HEK293 (cell line): ENCODE measurements around the gene CCDC8.

Source experiments
- TCF7L2 ChIP-seq: IDR thresholded peaks from 2 replicates; pipeline ENCODE4 v1.6.1; 2011; ENCODE audit warnings: low read depth, mild to moderate bottlenecking, inconsistent platforms, low read length, moderate library complexity, borderline replicate concordance
- ZEB2 ChIP-seq: fragments of 450-650 bp; formaldehyde crosslinking; IDR thresholded peaks from 2 replicates; pipeline ENCODE4 v1.5.1; 2016; ENCODE audit warnings: missing biosample characterization, missing genetic modification characterization
- ZIC2 ChIP-seq: fragments of 450-650 bp; formaldehyde crosslinking; IDR thresholded peaks from 2 replicates; pipeline ENCODE4 v1.5.1; 2016; ENCODE audit warnings: missing biosample characterization, missing genetic modification characterization
- ZNF121 ChIP-seq: fragments of 450-650 bp; formaldehyde crosslinking; IDR thresholded peaks from 2 replicates; pipeline ENCODE4 v1.5.1; 2016; ENCODE audit warnings: missing biosample characterization, missing genetic modification characterization
- ZNF311 ChIP-seq: fragments of 450-650 bp; formaldehyde crosslinking; IDR thresholded peaks from 2 replicates; pipeline ENCODE4 v1.5.1; 2017; ENCODE audit warnings: missing biosample characterization, missing genetic modification characterization, borderline replicate concordance
- ZNF529 ChIP-seq: fragments of 450-650 bp; formaldehyde crosslinking; IDR thresholded peaks from 2 replicates; pipeline ENCODE4 v1.5.1; 2017; ENCODE audit warnings: missing genetic modification characterization, missing biosample characterization; ENCODE audit not compliant: insufficient replicate concordance
- ZNF664 ChIP-seq: fragments of 450-650 bp; formaldehyde crosslinking; IDR thresholded peaks from 2 replicates; pipeline ENCODE4 v1.5.1; 2016; ENCODE audit warnings: missing biosample characterization, missing genetic modification characterization
- ZNF830 ChIP-seq: fragments of 450-650 bp; IDR thresholded peaks from 2 replicates; pipeline ENCODE4 v1.5.0; 2018; ENCODE audit warnings: missing biosample characterization, missing genetic modification characterization, low read depth, mild to moderate bottlenecking, moderate library complexity
- TF ChIP-seq, protein P1 (sequence below): fragments of 450-650 bp; formaldehyde crosslinking; IDR thresholded peaks from 2 replicates; pipeline ENCODE4 v1.5.0; 2017; ENCODE audit warnings: missing biosample characterization, missing genetic modification characterization, borderline replicate concordance
- TF ChIP-seq, protein P2 (sequence below): fragments of 450-650 bp; formaldehyde crosslinking; IDR thresholded peaks from 2 replicates; pipeline ENCODE4 v1.5.1; 2016; ENCODE audit warnings: missing biosample characterization, missing genetic modification characterization
- TF ChIP-seq, protein P3 (sequence below): fragments of 450-650 bp; formaldehyde crosslinking; IDR thresholded peaks from 2 replicates; pipeline ENCODE4 v1.5.1; 2016; ENCODE audit warnings: missing biosample characterization, missing genetic modification characterization
- TF ChIP-seq, protein P4 (sequence below): fragments of 450-650 bp; formaldehyde crosslinking; IDR thresholded peaks from 2 replicates; pipeline ENCODE4 v1.5.1; 2016; ENCODE audit warnings: missing biosample characterization, missing genetic modification characterization

DNA sequence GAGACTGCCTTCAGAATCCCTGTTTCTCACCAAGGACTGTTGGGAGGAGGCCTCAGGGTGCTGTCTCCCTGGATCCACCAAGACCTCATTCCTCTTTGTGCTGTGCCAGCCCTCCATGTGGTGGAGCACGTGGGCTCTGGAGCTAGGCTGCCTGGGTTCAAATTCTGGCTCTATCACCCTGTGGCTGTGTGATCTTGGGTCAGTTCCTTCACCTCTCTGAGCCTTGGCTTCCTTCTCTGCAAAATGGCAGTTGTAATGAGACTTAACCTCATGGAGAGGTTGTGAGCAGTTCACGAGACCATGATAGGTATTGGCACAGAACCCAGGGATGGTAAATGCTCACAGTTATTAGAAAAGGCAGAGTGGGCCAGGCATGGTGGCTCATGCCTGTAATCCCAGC is 9.0 kb upstream of the CCDC8 start:
- TF ChIP-seq ZNF529 (tag by site-specific recombination) = no peak
- TF ChIP-seq, protein P1, sequence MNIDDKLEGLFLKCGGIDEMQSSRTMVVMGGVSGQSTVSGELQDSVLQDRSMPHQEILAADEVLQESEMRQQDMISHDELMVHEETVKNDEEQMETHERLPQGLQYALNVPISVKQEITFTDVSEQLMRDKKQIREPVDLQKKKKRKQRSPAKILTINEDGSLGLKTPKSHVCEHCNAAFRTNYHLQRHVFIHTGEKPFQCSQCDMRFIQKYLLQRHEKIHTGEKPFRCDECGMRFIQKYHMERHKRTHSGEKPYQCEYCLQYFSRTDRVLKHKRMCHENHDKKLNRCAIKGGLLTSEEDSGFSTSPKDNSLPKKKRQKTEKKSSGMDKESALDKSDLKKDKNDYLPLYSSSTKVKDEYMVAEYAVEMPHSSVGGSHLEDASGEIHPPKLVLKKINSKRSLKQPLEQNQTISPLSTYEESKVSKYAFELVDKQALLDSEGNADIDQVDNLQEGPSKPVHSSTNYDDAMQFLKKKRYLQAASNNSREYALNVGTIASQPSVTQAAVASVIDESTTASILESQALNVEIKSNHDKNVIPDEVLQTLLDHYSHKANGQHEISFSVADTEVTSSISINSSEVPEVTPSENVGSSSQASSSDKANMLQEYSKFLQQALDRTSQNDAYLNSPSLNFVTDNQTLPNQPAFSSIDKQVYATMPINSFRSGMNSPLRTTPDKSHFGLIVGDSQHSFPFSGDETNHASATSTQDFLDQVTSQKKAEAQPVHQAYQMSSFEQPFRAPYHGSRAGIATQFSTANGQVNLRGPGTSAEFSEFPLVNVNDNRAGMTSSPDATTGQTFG (tag by site-specific recombination) = no peak
- TF ChIP-seq, protein P2, sequence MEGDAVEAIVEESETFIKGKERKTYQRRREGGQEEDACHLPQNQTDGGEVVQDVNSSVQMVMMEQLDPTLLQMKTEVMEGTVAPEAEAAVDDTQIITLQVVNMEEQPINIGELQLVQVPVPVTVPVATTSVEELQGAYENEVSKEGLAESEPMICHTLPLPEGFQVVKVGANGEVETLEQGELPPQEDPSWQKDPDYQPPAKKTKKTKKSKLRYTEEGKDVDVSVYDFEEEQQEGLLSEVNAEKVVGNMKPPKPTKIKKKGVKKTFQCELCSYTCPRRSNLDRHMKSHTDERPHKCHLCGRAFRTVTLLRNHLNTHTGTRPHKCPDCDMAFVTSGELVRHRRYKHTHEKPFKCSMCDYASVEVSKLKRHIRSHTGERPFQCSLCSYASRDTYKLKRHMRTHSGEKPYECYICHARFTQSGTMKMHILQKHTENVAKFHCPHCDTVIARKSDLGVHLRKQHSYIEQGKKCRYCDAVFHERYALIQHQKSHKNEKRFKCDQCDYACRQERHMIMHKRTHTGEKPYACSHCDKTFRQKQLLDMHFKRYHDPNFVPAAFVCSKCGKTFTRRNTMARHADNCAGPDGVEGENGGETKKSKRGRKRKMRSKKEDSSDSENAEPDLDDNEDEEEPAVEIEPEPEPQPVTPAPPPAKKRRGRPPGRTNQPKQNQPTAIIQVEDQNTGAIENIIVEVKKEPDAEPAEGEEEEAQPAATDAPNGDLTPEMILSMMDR (tag by site-specific recombination) = no peak
- TF ChIP-seq ZEB2 (tag by site-specific recombination) = no peak
- no peak for TF ChIP-seq ZIC2 (tag by site-specific recombination)
- TF ChIP-seq ZNF830 (tag by site-specific recombination) = no peak
- TF ChIP-seq, protein P3, sequence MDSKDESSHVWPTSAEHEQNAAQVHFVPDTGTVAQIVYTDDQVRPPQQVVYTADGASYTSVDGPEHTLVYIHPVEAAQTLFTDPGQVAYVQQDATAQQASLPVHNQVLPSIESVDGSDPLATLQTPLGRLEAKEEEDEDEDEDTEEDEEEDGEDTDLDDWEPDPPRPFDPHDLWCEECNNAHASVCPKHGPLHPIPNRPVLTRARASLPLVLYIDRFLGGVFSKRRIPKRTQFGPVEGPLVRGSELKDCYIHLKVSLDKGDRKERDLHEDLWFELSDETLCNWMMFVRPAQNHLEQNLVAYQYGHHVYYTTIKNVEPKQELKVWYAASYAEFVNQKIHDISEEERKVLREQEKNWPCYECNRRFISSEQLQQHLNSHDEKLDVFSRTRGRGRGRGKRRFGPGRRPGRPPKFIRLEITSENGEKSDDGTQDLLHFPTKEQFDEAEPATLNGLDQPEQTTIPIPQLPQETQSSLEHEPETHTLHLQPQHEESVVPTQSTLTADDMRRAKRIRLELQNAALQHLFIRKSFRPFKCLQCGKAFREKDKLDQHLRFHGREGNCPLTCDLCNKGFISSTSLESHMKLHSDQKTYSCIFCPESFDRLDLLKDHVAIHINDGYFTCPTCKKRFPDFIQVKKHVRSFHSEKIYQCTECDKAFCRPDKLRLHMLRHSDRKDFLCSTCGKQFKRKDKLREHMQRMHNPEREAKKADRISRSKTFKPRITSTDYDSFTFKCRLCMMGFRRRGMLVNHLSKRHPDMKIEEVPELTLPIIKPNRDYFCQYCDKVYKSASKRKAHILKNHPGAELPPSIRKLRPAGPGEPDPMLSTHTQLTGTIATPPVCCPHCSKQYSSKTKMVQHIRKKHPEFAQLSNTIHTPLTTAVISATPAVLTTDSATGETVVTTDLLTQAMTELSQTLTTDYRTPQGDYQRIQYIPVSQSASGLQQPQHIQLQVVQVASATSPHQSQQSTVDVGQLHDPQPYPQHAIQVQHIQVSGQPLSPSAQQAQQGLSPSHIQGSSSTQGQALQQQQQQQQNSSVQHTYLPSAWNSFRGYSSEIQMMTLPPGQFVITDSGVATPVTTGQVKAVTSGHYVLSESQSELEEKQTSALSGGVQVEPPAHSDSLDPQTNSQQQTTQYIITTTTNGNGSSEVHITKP (tag by site-specific recombination) = no peak
- no peak for TF ChIP-seq ZNF121 (tag by site-specific recombination)
- no peak for TF ChIP-seq TCF7L2
- TF ChIP-seq, protein P4, sequence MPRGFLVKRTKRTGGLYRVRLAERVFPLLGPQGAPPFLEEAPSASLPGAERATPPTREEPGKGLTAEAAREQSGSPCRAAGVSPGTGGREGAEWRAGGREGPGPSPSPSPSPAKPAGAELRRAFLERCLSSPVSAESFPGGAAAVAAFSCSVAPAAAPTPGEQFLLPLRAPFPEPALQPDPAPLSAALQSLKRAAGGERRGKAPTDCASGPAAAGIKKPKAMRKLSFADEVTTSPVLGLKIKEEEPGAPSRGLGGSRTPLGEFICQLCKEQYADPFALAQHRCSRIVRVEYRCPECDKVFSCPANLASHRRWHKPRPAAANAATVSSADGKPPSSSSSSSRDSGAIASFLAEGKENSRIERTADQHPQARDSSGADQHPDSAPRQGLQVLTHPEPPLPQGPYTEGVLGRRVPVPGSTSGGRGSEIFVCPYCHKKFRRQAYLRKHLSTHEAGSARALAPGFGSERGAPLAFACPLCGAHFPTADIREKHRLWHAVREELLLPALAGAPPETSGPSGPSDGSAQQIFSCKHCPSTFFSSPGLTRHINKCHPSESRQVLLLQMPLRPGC (tag by site-specific recombination) = no peak
- TF ChIP-seq ZNF664 (tag by site-specific recombination) = no peak
- no peak for TF ChIP-seq ZNF311 (tag by site-specific recombination)
